GM21526 (cell line): ENCODE results near the gene ISYNA1.

ENCODE experiments used
- ATAC-seq: cut with Tn5 transposase; IDR thresholded peaks from one replicate; pipeline ENCODE4 v1.9.1; 2021; ENCODE audit warnings: moderate library complexity; ENCODE audit not compliant: unreplicated experiment, low FRiP score

Gene ISYNA1

GRCh38 chr19:18437491-18438330, at the start of gene ISYNA1:
ISYNA1 (minus strand) TSS chr19:18438133; CDS start chr19:18437979, 154 bp downstream.
- ATAC-seq, result no peak

DNA sequence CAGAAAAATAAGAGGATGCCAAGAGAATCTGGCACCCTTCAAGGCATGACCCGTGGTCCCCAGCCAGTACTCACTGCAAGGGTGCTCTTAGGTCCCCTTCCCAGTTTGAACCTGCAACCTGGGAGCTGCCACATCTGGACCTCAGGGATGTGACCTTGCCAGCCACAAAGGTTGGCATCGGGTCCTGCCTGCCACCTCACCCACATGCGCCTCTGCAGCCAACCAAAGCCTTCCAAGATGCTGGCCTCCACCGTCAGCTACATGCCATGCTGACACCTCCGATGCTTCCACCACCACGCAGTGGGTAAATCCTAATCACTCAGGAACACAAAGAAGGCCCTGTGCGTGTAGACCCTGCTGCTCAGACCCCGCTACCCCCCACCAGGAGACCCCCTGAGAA, 48.8 kb upstream of the ISYNA1 start:
- ATAC-seq, result no peak

GRCh38 chr19:18484992-18485391, 47.1 kb upstream of the ISYNA1 start:
- ATAC-seq, result no peak

DNA sequence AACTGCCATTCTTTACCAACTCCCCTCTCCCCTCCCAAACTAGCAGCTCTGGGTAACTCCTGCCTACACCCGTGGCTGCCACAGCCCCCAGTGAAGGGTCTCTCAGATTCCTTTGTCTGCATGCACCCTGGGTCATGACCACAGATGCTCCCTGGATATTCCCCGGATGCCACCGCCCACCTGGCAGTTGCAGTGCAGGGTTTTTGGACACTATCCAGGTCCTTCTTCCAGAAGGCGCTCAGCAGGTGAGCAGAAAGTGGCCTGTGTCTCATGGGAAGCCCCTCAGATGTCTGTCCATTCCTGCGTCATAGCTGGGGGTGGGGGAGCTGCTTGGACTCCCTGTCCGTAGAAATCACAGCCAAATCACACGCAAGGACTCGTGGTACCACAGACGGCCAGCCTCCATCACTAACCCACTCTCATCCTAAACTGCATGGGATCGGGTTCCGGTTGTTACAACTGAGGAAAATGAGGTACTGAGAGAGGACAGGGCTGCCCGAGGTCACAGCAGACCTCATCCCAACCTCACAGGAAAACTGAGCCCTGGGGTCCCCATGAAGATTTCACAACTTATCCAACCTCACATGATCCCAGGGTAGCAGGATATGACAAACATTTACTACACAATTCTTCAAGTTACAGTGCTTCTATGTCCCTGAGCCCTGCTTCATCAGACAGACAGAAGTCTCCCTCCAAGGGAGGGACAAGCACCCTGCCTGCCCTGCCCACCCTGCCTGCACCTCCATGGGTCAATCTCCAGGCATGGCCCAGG, 45.4 kb upstream of the ISYNA1 start:
- ATAC-seq, result no peak

- no peak for ATAC-seq
Measured at GRCh38 chr19:18481505-18482222, 43.7 kb upstream of the ISYNA1 start.

DNA sequence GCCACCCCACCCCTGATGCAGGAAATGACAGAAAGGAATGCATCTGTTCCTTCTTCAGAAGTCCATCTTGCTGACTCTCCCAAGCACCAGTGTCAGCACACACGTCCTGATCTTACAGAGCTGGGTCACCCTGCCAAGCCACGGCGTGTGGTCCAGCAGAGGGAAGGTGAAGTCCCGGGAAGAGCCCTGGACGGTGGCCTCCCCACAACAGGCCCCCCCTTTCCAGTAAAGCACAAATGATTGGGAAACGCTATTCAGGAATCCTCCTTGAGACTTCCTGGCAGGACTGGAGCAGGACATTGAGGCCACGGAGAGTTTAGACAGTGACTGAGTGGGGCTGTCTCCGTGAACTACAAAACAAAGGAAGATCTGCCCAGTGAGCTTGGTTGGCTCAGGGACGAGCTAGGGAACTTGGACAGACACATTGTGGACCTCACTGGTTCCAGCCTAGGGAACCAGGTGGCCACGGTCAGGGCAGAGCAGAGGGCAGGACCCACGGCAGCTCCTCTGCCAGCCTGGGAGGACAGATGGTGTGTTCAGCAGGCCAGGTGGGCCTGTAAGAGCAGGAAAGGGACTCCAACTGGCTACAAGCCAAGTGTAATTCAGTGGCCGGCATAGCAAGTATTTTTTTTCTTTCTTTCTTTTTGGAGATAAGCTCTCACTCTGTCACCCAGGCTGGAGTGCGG, 42.2 kb upstream of the ISYNA1 start:
- ATAC-seq, result no peak

- ATAC-seq, result no peak
Measured at GRCh38 chr19:18478545-18479311, 40.8 kb upstream of the ISYNA1 start.

- ATAC-seq, result no peak
Measured at GRCh38 chr19:18477974-18478373, 40.0 kb upstream of the ISYNA1 start.

DNA sequence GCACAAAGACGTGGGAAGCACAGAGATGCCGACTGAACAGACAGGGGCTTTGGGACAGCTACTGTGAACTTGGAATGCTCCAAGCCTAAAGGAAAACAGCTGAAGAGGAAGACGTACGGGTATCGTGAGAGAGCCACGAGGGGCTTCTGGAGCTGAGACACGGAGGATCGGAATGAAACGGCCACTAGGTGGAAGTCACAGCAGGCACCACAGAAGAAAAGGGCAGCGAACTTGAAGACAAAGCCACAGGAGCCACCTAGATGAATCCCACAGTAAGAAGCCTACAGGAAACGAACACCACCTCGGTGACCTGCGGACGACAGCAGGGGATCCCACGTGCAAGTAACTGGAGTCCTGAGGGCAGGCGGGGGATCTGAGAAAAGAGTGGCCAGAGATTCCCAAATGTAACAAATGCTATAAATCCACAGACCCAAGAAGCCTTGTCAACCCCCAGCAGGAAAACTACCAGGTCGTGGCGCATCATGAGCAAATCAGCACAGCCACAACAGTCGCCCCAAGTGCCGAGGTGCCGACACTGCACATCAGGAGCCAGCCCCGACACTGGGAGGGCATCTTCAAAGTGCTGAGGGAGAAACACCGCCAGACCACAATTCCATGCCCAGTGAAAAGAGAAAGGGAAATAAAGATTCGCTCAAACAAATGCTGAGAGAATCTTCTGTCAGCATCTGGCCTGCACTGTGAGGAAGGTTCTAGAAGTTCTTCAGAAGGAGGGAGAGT, 39.3 kb upstream of the ISYNA1 start:
- ATAC-seq, result no peak

- no peak for ATAC-seq
Measured at GRCh38 chr19:18476507-18477041, 38.6 kb upstream of the ISYNA1 start.

DNA sequence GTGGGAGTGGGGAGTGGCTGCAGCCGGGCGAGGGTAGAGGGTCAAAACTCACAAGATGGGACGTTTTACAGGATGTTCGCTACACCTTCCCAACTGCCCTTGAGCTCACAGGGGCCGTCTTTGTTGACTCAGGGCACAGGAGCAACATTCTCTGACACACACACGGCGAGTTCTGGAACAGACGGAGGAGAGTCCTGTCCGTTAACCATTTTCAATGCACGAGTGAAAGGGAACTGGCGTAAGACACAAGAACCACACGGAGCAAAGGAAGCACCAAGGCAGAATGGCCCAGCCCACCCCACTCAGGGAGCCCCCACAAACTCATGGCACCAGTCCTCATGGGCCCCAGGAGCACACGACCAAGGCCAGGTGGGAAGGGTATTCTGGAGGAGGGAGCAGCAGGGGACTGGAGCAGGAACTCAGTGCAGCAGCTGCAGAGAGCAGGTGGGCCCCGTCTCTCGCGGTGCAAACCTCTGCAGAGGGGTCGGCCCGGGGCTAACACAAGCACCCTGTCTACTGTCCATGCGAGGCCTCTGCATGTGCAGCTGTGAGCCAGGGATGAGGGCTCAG, 37.9 kb upstream of the ISYNA1 start:
- no peak for ATAC-seq

- ATAC-seq, result no peak
Measured at GRCh38 chr19:18475004-18475453, 37.1 kb upstream of the ISYNA1 start.

DNA sequence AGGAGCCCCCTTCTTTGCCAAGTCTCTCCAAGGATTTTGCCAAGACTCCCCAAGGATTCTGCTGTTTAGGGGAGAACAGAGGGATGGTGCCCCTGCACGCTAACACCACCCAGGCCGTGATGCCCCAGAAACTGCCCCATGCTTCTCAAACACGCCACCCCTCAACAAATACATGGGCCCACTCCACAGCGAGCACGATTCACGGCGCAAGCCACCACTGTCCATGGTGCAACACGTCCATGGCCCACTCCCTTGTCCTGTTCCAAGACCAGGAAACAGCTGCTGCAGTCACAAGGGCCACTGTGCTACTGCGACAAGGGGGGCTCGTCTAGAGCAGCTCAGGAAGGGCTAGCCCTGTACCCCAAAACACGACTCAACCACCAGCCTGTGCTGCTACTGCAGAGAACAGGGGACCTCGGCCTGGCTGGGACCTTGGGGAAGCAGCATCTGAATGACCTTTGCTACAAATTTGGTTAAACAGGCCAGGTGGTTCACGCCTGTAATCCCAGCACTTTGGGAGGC, 36.5 kb upstream of the ISYNA1 start:
- ATAC-seq, result no peak

GRCh38 chr19:18473706-18474087, 35.8 kb upstream of the ISYNA1 start:
- ATAC-seq, result no peak

DNA sequence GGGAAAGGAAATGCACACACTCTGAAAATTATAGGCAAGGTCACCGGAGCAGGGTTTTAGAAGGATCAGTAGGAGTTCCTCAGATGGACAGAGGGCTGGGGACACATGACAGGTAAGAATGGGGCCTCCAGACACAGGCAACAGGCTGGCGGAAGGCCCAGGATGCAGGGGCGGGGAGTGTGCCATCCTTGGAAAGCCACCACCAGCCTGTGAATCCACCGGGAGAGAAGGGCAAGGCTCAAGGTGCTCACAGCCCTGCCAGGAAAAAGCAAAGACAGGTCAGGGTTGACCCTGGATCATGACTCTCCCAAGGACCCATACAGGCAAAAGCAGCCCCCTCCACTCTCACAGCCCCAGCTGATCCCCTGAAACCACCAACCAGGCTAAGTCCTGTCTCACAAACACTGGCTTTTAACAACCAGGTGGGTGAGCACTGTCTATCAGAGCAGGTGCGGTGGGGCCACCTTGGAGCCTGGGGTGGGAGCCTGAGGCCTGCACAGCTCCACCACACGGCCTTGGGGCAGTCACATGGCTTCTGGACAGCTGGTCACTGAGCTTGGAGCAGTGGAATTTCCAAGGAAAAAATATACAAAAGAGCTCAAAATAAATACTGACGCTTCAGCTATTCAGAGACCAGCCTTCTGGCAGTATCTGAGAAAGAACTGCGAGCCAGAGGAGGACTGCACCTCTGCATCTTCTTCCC, 35.2 kb upstream of the ISYNA1 start:
- no peak for ATAC-seq

- no peak for ATAC-seq
Measured at GRCh38 chr19:18470787-18471186, 32.9 kb upstream of the ISYNA1 start.

DNA sequence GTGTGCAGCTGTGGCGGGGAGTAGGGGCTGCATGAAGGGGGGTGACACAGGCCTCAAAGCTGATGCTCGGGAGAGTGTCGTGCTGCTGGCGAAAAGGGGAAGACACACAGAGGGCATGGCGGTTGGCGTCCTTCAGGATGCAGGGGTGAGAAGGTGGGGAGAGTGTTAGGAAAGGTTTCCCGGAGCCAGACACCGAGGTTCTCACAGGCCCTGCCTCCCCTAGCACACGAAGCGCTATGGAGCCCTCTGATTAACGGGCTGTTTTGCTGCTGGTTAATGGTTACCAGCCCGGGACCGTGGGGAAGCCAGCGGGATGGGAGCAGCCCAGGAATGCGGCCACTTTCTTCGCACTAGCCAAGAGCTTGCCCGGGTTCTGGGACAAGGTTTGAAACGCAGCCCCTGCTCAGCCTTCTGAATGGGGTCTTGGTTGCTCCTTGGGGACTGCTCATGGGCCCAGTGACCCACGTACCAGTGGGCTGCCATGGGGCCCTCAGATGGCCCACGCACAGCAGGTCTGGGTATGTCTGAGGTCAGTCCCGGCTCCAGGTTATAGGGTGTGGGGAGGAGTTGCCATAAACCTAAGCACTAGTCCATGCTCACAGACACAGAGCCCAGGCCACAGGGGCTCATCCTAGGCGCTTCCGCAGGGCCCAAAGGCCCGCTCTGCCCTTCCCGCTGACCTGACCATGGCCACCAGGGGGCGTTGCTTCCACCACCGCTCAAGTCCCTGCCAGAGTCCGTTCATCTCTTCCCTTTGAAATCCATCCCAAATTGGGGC, 31.3 kb upstream of the ISYNA1 start:
- ATAC-seq, result no peak
